Measurements from ENCODE around the gene SCYGR2.

The SCYGR2 gene

DNA sequence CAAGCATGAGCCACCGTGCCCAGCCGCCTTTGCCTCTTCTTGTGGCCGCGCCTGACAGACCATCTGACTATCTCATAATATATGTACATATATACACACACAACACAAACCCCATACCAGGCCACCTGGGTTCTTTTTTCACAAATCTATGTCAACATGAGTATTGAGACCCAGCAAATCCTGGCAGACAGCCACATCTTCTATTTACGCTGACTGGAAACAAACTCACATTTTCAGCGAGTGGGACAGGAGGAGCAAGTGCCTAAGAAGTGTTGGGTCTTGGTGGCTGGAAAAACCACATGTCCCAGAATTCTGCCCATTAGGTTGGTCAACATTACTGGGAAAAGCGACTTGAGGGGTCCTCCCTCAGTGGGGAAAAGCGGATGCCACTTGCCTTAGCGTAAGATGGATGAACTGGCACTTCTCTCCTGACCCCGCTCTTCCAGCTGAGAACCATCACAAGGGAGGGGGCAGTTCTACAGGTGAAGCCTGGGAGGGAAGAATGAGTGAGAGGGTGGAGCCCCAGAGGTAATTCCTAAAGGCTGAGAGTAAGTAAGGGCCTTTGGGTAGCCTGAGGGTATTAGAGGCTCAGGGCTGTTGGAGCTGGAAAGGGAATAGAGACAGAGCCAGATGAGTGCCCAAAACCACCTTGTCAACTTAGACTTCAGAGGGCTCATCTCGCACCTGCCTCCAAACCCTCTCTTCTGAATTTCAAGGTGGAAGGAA, 14.0 kb downstream of the SCYGR2 start:
- DNase-seq (ENCODE audit: low read depth in 2 of 2): no peak

DNA sequence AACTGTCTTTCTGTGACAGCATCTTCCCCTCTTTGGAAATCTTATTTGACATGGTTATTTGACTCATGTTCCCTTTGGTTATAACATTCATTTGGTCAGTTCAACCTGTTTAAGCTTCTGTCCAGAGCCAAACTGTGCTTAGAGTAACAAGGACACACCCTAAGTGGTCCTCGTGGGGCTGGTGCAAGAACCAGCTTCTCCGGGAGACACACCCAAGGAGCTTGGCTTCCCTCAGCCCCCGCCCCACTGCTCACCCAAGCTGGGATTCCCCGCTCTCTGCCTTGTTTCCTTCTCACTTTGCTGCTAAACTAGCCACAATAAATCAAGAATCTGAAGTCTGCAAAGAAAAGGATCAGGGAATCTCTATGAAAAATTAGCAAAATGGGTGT, 14.6 kb downstream of the SCYGR2 start:
- DNase-seq (ENCODE audit: low read depth in 2 of 2): no peak

DNA sequence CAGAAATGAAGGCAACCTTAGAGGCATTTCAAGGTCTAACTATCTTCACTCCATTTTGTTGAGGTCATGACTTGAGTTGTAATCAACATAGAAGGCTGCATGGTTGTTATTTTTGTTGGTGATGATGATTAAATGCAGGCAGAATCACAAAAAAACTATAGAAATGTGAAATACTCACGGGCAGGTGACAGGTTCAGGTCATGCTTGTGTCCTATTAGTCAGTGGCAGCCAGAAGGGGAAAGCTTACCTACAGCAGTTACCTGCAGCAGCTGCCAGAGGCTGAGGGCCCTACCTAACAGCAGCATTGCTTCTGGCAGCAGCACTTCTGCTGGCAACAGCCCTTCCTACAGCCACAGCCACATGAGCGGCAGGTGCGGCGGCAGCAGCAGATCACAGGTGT, 15.6 kb downstream of the SCYGR2 start:
- no peak for DNase-seq (ENCODE audit: low read depth in 2 of 2)

DNA sequence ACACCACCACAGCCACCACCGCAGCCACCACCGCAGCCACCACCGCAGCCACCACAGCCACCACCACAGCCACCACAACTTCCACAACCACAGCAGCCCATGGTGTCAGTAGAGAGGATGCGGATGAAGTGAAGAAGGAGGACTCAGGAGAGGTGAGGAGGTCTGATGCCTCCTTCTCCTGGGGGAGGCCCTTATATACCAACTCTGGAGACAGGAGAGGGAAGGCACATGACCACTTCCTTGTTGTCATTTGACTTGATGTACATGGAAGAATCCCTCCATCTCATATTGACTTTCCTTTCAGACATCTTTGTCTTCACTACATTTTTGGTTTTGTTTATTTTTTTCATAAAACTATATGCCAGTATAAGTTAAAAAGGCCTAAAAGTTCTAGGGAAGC, 16.0 kb downstream of the SCYGR2 start, which contains the start of gene SCYGR3:
TSS of gene SCYGR3 (minus strand) at position 101 of the 400 bp plus-strand sequence. CDS start at position 101, 0 bp downstream.
- DNase-seq (ENCODE audit: low read depth in 2 of 2): no peak

DNA sequence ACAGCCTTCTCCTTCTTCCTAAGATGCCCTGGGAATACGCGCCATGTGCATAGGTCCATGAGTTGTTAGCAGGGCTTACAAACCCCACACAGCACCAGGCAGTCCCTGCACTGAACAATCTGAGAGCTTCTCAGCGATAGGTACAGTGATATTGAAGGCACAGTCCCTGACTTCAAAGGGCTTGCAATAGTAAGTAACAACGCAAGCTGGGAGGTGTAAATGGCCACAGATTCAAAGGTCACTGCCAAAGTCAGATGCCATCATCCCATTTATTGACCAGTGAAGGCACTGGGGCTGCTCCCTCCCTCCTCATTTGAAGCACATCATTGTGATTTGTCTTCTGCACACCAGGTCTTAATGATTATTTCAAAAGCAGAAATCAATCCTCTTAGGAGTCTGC, 16.5 kb downstream of the SCYGR2 start:
- DNase-seq (ENCODE audit: low read depth in 2 of 2): no peak

DNA sequence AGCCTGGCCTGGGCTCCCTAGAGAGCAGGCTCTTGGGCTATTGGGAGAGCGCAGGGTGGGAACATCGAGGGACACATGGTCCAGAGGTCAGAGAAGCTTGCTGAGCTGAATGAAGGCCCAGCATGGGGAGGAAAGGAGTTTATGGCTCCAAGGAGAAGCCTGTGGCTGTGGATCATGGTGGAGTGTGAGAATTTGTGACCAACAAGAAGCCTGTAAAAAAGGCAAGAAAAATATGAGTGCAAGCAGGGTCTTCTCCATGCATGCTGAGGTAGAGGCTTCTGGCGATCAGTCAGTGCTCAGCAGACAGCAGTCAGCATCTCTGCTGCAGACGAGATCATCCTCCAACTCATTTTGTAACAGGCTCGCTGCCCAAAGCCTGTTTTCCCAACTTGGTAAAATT, 17.2 kb downstream of the SCYGR2 start:
- no peak for DNase-seq (ENCODE audit: low read depth in 2 of 2)

DNA sequence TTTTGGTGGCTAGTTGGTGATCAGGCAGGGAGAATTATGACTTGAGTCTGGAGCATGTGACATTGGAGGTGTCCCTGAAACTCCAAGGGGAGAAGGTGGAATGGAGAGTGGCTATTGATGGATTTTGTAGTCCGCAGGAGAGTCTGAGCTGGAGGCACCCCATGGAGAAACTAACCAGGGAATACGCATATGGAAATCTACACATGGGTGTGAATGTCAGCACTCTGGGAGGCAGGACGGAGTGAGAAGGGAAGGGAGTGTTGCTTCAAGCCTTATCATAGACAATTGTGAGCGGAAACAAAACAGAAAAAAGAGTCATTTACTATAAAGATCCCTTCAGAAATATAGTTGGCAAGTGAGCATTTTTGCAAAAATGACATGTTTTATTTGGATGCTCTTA, 17.9 kb downstream of the SCYGR2 start:
- no peak for DNase-seq (ENCODE audit: low read depth in 2 of 2)

DNA sequence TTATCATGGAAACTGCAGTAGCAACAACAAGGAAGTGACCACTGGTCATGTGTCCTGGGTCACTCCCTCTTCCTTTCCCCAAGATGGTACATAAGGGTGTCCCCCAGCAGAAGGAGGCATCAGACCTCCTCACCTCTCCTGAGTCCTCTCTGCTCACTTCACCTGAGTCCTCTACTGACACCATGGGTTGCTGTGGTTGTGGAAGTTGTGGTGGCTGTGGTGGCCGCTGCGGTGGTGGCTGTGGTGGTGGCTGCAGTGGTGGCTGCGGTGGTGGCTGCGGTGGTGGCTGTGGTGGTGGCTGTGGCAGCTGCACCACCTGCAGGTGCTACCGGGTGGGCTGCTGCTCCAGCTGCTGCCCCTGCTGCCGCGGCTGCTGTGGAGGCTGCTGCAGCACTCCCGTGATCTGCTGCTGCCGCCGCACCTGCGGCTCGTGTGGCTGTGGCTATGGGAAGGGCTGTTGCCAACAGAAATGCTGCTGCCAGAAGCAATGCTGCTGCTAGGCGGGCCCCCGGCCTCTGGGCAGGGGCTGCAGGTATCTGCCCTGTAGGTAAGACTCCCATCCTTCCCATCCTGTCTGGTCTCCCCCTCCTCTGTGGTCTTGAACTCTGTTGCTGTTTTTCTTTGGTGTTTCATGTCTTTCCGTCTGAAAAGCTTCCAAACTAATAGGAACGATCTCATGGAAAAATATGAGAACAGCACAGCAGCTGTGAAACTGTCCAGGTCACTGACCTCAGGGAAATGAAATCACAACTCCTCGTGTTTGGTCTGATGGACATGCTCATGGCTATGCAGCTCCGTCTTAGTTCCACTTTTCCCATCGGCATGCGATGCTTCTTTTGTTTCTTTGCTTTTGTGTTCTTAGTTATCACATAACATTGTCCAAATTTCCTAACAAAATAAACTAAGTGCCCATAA, 18.9 kb downstream of the SCYGR2 start, which contains the start of gene SCYGR4:
TSS of gene SCYGR4 (plus strand) at position 183 of the 915 bp plus-strand sequence. CDS start at position 183, 0 bp downstream.
- no peak for DNase-seq (ENCODE audit: low read depth in 2 of 2)

DNA sequence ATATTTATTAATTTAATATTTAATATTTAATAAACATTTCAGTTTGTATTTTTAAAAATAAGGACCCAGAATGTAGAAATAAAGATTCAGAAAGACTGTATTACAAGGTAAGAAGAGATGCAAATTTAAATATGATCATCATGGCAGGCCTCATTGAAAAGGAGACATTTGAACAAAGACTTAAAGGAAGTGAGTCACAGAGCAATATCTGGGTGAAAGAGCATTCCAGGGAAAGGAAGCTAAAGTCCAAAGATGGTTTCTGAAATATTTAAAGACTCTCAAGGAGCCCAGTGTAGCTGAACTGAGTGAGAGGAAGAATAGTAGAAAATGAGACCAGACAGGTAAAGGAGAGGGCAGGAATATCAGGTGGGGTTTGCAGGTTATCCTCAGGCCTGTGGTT, 24.5 kb downstream of the SCYGR2 start:
- DNase-seq (ENCODE audit: low read depth in 2 of 2): no peak

DNA sequence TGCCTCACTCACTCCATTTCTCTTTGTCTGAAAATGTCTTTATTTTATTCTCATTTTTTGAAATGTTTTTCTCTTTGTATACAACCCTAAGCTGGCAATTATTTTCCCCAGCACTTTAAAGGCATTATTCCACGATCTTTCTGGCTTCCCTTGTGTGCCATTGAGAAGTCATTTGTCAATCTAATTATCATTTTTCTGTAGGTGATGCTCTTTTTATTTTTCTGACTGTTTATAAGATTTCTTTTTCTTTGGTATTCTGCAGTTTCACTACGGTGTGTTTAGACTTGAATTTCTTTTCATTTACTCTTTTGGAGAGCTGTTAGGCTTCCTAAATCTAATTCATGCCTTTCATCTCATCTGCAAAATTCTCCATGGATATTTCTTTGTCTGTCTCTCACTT, 26.7 kb downstream of the SCYGR2 start:
- DNase-seq (ENCODE audit: low read depth in 2 of 2): no peak

DNA sequence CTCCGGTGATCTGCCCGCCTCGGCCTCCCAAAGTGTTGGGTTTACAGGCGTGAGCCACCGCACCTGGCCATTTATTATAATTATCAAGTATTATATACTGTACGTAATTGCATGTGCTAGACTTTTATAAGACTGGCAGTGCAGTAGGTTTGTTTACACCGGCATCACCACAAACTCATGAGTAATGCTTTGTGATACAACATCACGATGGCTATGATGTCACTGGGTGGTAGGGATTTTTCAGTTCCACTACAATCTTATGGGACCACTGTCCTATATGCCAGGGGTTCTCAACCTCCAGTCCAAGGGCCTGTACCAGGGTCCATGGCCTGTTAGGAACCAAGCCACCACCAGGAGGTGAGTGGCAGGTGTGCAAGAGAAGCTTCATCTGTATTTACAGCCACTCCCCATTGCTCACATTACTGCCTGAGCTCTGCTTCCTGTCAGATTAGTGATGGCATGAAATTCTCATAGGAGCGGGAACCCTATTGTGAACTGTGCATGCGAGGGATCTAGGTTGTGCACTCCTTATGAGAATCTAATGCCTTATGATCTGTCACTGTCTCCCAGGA, 28.0 kb downstream of the SCYGR2 start:
- DNase-seq (ENCODE audit: low read depth in 2 of 2): no peak

DNA sequence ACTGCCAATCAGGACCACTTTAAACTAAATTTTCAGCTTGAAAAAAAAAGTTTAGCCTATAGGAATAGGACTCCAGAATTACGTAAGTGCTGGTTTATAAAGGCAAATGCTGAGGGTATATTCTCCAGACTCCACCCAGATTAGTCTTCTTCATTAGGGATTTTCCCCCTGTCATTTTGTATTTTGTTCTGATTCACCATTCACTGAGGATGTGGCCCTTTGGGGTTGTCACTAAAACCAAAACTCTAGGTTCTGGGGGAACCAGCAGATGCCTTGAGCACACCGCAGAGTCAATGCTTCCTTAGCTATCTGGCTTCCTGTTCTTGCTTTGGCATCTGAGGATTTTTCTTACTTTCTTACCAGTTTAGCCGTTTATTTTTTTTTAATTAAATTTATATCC, 29.1 kb downstream of the SCYGR2 start:
- no peak for DNase-seq (ENCODE audit: low read depth in 2 of 2)

DNA sequence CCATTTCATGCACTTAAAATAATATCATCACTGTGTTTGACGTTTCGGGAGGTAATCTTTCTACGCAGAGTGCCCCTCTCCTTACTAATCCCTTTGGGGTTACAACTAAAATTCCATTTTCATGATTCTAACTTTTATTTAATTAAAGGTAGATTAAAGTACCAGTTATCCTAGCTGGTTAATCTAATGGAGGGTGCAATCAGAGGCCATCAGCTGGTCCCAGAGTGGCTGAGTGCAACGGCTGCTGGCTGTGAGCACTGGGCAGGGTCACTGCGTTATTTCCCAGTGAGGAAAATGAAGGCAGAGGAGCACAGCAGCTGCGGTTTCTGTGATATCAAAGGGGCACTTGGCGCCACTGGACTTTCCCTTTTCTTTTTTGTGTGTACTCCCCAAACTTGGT, 30.7 kb downstream of the SCYGR2 start:
- no peak for DNase-seq (ENCODE audit: low read depth in 2 of 2)

DNA sequence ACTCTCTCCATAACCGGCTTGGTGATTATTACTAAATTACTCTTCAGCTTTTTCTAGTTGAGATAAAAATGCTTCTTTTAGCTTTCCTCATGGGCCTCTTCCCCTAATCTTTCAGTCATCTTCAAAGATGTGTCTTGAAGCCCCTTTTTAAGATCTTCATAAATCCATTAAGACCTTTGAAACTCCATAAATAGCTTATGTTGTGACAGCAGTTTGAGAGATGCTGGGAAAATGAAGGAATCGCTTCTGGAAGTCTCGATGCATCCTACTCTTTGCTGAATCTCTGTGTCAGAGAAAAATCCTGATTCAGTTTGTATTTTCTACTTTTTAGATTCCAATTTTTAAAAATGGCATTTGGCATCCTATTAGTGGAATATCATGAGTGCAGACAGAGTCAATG, 31.6 kb downstream of the SCYGR2 start:
- DNase-seq (ENCODE audit: low read depth in 2 of 2): no peak

DNA sequence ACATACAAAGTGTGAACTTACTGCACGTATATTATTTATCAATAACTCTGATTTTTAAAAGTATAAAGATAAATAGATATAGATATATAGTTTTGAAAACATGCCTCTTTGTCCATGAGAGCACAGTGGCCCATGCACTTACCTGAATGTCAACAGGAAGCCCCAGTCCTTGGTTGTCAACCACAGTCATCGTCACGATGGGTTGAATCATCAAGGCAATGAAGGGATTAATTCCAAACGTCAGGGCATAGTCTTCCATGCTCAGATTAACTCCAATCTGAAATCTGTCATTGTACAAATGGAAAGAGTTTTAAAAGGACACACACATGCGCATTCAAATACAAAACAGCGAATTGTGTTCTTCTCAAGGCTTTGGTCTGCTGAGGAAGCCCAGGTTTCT, 34.1 kb downstream of the SCYGR2 start:
- DNase-seq (ENCODE audit: low read depth in 2 of 2): no peak

DNA sequence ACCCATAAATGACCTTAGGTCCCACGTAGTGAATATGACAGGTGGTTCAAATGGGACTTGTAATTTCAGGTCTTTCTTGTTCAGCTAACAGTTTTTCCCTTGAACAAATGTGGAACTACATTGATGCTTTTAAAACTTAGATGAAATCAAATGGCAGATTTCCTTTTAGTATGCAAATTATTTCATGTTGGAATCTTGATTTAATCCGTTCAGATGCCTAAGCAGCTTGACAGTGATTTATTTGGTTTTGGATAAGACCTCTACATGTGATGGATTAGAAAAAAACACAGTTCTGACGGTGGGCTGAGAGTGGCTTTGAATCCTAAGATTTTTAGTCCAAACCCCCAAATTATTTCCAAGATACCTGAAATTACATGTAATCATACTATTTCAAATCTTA, 35.5 kb downstream of the SCYGR2 start:
- no peak for DNase-seq (ENCODE audit: low read depth in 2 of 2)

DNA sequence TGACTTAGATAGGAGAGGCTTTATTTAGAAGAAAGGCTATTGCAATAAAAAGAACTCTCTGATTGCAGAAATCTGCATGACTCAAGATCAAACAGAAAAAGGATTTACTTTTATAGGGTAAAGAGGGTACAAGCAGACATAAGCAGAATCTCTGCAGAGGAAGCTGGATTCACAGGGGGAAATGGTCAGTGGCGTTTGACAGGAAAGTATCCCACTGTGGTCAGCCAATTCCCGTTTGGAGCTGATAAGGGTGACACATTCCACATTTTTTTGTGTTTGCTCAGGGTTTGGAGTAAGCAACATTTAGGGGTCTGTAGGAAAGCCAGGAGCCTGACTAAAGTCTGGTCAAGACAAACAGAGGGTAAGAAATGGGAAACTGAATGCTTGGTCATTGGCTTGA, 44.0 kb downstream of the SCYGR2 start:
- no peak for DNase-seq (ENCODE audit: low read depth in 2 of 2)

DNA sequence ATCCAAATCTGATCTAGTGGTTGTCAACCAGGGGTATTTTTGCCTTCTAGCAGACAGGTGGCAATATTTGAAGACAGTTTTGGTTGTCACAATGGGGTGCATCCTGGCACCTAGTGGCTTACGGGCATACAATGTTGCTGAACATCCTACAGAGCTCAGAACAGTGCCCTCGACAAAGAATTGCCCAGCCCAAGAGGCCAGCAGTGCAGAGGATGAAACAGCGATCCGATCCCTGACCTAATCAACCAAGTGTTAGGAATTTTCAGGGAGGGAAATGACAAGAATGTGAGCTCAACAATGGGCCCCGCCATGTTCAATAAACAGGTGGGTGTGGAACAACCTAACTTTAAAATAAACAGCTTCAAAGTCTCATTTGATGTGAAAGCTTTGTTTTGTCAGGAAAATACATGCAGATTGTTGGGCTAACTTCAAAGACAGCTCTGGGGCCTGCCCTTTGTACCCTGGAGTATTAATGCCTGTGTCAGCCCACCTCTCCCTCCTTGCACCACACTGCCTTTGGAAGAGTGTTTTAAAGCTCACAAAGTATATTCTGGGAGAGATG, 45.4 kb downstream of the SCYGR2 start:
- no peak for DNase-seq (ENCODE audit: low read depth in 2 of 2)
